ENCODE measurements around the gene SH3BP4.

The SH3BP4 gene

GRCh38 chr2:235092433-235093223 lies 140.8 kb downstream of the SH3BP4 start:
- no peak for DNase-seq (ENCODE audit: low read depth)

DNA sequence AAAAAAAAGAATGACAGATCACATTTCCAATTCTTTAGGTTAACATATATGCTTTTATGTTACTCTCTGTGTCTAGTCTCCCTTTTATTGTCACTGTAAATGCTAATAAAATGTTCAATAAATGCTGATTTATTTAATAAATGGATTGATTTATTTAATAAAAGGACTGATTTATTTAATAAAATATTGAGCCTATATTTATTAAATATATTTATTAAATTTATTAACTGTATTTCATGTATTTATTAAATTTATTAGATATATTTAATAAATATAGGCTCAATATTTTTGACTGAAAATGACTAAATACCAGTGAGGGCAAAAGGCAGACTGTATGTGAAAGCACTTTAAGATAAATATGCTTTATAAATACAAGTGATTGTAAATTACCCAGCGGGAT lies 142.6 kb downstream of the SH3BP4 start:
- DNase-seq (ENCODE audit: low read depth) = no peak

GRCh38 chr2:235095569-235095968 lies 143.8 kb downstream of the SH3BP4 start:
- no peak for DNase-seq (ENCODE audit: low read depth)

DNA sequence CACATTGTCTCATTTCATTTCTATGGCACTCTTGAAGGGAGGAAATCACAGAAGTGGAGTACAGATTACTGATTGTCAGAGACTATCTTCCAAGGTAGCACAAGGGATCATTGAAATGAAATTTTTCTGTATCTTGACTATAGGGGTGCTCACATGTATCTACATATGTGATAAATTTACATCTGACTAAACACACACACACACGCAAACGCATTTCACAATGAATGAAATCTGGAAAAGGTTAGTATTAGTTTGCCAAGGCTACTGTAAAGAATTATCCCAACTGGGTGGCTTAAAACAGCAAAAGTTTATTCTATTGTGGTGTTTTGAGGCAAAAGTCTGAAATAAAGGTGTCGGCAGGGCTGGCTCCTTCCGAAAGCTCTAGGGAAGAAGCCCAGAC lies 144.6 kb downstream of the SH3BP4 start:
- no peak for DNase-seq (ENCODE audit: low read depth)

DNA sequence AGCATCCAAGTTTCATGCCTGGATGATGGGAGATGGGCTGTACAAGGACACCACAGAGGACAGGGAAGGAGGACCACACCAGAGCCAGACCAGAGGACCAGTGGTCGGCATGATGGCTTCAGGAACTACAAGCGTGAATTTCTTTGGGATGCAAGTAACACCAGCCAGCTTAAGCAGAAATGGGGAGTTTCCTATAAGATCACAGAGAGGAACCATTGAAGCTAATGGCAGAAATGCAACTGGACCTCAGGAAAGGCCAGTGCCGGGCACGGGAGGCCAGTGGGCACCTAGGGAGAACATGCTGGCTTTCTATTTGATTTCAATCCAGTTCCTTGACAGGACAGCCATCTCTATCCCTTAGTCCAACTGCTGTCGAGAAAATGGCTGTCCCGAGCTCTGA lies 145.4 kb downstream of the SH3BP4 start:
- no peak for DNase-seq (ENCODE audit: low read depth)

DNA sequence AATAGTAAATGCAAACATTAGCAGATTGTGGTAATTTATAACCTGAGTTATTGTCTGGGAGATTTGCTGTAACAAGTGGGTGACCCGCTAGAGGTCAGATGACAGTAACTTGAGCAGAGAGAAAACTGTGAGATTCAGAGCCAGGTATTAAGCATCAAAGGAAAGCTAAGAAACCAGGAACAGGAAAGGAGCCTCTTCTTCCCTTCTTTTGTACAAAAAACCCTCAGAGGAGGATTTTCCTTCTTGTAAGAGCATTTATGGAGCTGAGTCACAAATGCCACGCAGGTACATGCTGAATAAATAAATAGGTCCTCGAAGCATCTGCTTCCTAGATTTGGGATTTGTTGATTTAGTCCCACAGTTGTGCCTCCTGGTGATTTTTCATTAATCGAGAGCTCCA lies 146.5 kb downstream of the SH3BP4 start:
- no peak for DNase-seq (ENCODE audit: low read depth)

- DNase-seq (ENCODE audit: low read depth) = no peak
These were observed 147.1 kb downstream of the SH3BP4 start for GRCh38 chr2:235098736-235099494.

GRCh38 chr2:235102896-235103295 lies 151.1 kb downstream of the SH3BP4 start:
- no peak for DNase-seq (ENCODE audit: low read depth)

All from T-helper 22 cell (primary cell).